ENCODE results near the gene RNF113B.

GRCh38 chr13:98143601-98144026 is 33.5 kb downstream of the RNF113B start:
- TF ChIP-seq POLR2A (IDR thresholded peaks at IDR 0.05; ENCODE audit: low read depth) (no peak), POLR2AphosphoS5 (IDR thresholded peaks at IDR 0.05) (no peak)

Data from esophagus muscularis mucosa (tissue), 2 donors.